Endothelial cell of umbilical vein (primary cell): ENCODE data around the gene ZDHHC24. TPM values are rescaled to one million over a fixed set of nuclear protein-coding genes. Genes with fewer than 3 reads are reported as not detected.

Experiments used
- BruUV-seq: library from RNA; stranded (reverse); fragments of 400-500 nt; replicated peaks from 2 replicates; lab custom pipeline; 2021; lab: Mats Ljungman, UMichigan
- CTCF ChIA-PET: fragments of 300-600, 350-600 bp; sonication (Branson Sonifier 250); formaldehyde crosslinking; loops from one replicate; lab custom pipeline; 2021; ENCODE audit warnings: antibody characterized with exemption, inconsistent platforms; lab: Charles Lee
- POLR2A ChIA-PET: fragments of 300-600, 350-600 bp; sonication (Branson Sonifier 250); formaldehyde crosslinking; loops from one replicate; lab custom pipeline; 2021; ENCODE audit warnings: antibody characterized with exemption, inconsistent platforms; lab: Charles Lee
- DNase-seq: peaks from one replicate; pipeline ENCODE4 v3.0.0-alpha.2; 2011; ENCODE audit warnings: low read depth, low spot score
- FAIRE-seq: peaks from 2 replicates; lab custom pipeline; 2011; peaks lifted over from hg19 to GRCh38; lab: Jason Lieb, UNC
- H2AFZ ChIP-seq: 2 replicates; pipeline ENCODE4 v1.6.0; 2012; ENCODE audit warnings: low read depth, low read length, control low read depth, inconsistent platforms
- H3K27ac ChIP-seq: 2 replicates; pipeline ENCODE4 v1.5.1; 2011; ENCODE audit warnings: low read depth, mild to moderate bottlenecking, control low read depth, low read length, moderate library complexity; ENCODE audit not compliant: insufficient read depth
- H3K27me3 ChIP-seq, 2 experiments: 2 replicates each; pipeline versions ENCODE4 v1.6.0 to v1.6.1; 2011; ENCODE audit warnings: low read length in 2 of 2, mixed read lengths in 1 of 2; ENCODE audit not compliant: control insufficient read depth in 2 of 2, insufficient read depth in 2 of 2
- H3K36me3 ChIP-seq, 2 experiments: 2 replicates in 1 of 2; 3 replicates in 1 of 2; pipeline ENCODE4 v1.5.1; 2011; ENCODE audit warnings: low read length in 2 of 2, mild to moderate bottlenecking in 1 of 2, moderate library complexity in 1 of 2; ENCODE audit not compliant: control insufficient read depth in 2 of 2, insufficient read depth in 2 of 2; ENCODE audit errors: extremely low read depth in 1 of 2
- H3K4me1 ChIP-seq: 3 replicates; pipeline ENCODE4 v1.5.1; 2011; ENCODE audit warnings: mild to moderate bottlenecking, low read length; ENCODE audit not compliant: control insufficient read depth, insufficient read depth; ENCODE audit errors: extremely low read depth
- H3K4me2 ChIP-seq: 2 replicates; pipeline ENCODE4 v1.6.1; 2011; ENCODE audit warnings: low read length, control low read depth, mixed read lengths; ENCODE audit not compliant: insufficient read depth
- H3K4me3 ChIP-seq, 3 experiments: fragments of 200-600 bp in 1 of 3; sonication (generic), shearing (Covaris generic) in 1 of 3; replicated peaks in 1 of 3; 2 replicates each; pipeline ENCODE4 v1.5.1; 2011 to 2016; ENCODE audit warnings: control low read depth in 3 of 3, low read length in 3 of 3, mild to moderate bottlenecking in 2 of 3, inconsistent platforms in 1 of 3, low read depth in 1 of 3, moderate library complexity in 1 of 3; ENCODE audit not compliant: insufficient read depth in 1 of 3
- H3K79me2 ChIP-seq: 2 replicates; pipeline ENCODE4 v1.6.0; 2012; ENCODE audit warnings: low read length, inconsistent platforms; ENCODE audit not compliant: control insufficient read depth, insufficient read depth
- H3K9ac ChIP-seq: replicated peaks from 2 replicates; pipeline ENCODE3; 2011; ENCODE audit warnings: low read length, control low read depth; ENCODE audit not compliant: insufficient read depth; ENCODE audit errors: extremely low read depth
- H3K9me1 ChIP-seq: replicated peaks from 3 replicates; pipeline ENCODE4 v1.6.0; 2011; ENCODE audit warnings: mild to moderate bottlenecking, low read length; ENCODE audit not compliant: control insufficient read depth, insufficient read depth; ENCODE audit errors: extremely low read depth
- H3K9me3 ChIP-seq: replicated peaks from 2 replicates; pipeline ENCODE4 v1.5.1; 2012; ENCODE audit warnings: low read length, inconsistent platforms; ENCODE audit not compliant: control insufficient read depth, insufficient read depth
- H4K20me1 ChIP-seq: replicated peaks from 2 replicates; pipeline ENCODE3; 2011; ENCODE audit warnings: mild to moderate bottlenecking, low read length; ENCODE audit not compliant: control insufficient read depth, insufficient read depth; ENCODE audit errors: extremely low read depth
- EZH2 ChIP-seq: IDR thresholded peaks from 2 replicates; pipeline ENCODE4 v1.6.1; 2012; ENCODE audit warnings: borderline replicate concordance, low read depth, mild to moderate bottlenecking, moderate library complexity, low read length, inconsistent platforms; ENCODE audit not compliant: severe bottlenecking
- FOS ChIP-seq: IDR thresholded peaks from 2 replicates; pipeline ENCODE4 v1.6.1; 2011; ENCODE audit warnings: mild to moderate bottlenecking, low read length, moderate library complexity, borderline replicate concordance; ENCODE audit not compliant: insufficient read depth
- GATA2 ChIP-seq: IDR thresholded peaks from 2 replicates; pipeline ENCODE4 v1.7.0; 2011; ENCODE audit warnings: low read depth, mild to moderate bottlenecking, moderate library complexity, mixed read lengths, low read length; ENCODE audit not compliant: insufficient read length, insufficient read depth
- JUN ChIP-seq: IDR thresholded peaks from 2 replicates; pipeline ENCODE4 v1.6.1; 2011; ENCODE audit warnings: borderline replicate concordance, low read depth; ENCODE audit not compliant: insufficient read length, insufficient read depth
- MYC ChIP-seq: IDR thresholded peaks from one replicate; pipeline ENCODE4 v1.6.1; 2011; ENCODE audit warnings: mild to moderate bottlenecking, low read depth, low read length
- POLR2A ChIP-seq: IDR thresholded peaks from 2 replicates; pipeline ENCODE4 v1.6.1; 2012; ENCODE audit warnings: low read depth, mild to moderate bottlenecking, control low read depth, low read length
- POLR2AphosphoS5 ChIP-seq: IDR thresholded peaks from 2 replicates; pipeline ENCODE4 v1.6.1; 2012; ENCODE audit warnings: low read depth, mild to moderate bottlenecking, control low read depth, low read length, moderate library complexity; ENCODE audit not compliant: insufficient read depth
- dilution Hi-C: fragments of 300-500 bp; cut with MboI; formaldehyde crosslinking; loops from one replicate; pipeline ENCODE4 v1.15.0; 2019; ENCODE audit warnings: low sequenced_read_pairs; ENCODE audit not compliant: extremely low pct_ligation_motif_present
- intact Hi-C: fragments of 100-400 bp; cut with micrococcal nuclease; formaldehyde crosslinking; loops from one replicate; pipeline ENCODE4 v1.10.0; 2022
- polyA plus RNA-seq, 4 experiments: library from polyadenylated mRNA; depleted of rRNA in 3 of 4; stranded (reverse) in 3 of 4; unstranded in 1 of 4; fragments of >200 nt; gene quantifications; 2 replicates each; pipeline versions ENCODE4 v1.2.1 to v1.2.3, GENCODE V29; 2011 to 2012; ENCODE audit warnings: missing spikeins in 1 of 4
- total RNA-seq: library from RNA; stranded (reverse); gene quantifications from 2 replicates; pipeline ENCODE4 v1.2.3, GENCODE V29; 2021
- TF ChIP-seq, protein P1 (sequence below): IDR thresholded peaks from 2 replicates; pipeline ENCODE4 v1.6.1; 2011; ENCODE audit not compliant: insufficient read depth, insufficient read length
- TF ChIP-seq, protein P2 (sequence below), 2 donors: IDR thresholded peaks; 1 replicate in 1 of 2; 2 replicates in 1 of 2; pipeline ENCODE4 v1.5.1; 2011; ENCODE audit warnings: low read length in 2 of 2, mild to moderate bottlenecking in 2 of 2, moderate library complexity in 2 of 2, control low read depth in 1 of 2, inconsistent platforms in 1 of 2, low read depth in 1 of 2; ENCODE audit not compliant: insufficient read depth in 1 of 2; ENCODE audit errors: extremely low read depth in 1 of 2

Gene ZDHHC24
- total and polyA plus RNA-seq, 2 donors (not counting 3 experiments of a cell fraction or from before 2014, with no cell fraction given): 20.1 to 21.1 TPM

GRCh38 chr11:66509131-66509561 lies 36.7 kb downstream of the ZDHHC24 start:
- no peak overlapping the region for H3K4me2 ChIP-seq
- no peaks in the 10 kb centered on the region for H3K9me3 ChIP-seq
- no peak overlapping the region for H3K4me3 ChIP-seq
- TF ChIP-seq MYC (no peak), POLR2A (no peak), JUN (no peak), GATA2 (no peak), FOS (no peak), POLR2AphosphoS5 (no peak), EZH2 (no peak)
- TF ChIP-seq, protein P1, sequence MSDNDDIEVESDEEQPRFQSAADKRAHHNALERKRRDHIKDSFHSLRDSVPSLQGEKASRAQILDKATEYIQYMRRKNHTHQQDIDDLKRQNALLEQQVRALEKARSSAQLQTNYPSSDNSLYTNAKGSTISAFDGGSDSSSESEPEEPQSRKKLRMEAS: no peak
- TF ChIP-seq, protein P2, sequence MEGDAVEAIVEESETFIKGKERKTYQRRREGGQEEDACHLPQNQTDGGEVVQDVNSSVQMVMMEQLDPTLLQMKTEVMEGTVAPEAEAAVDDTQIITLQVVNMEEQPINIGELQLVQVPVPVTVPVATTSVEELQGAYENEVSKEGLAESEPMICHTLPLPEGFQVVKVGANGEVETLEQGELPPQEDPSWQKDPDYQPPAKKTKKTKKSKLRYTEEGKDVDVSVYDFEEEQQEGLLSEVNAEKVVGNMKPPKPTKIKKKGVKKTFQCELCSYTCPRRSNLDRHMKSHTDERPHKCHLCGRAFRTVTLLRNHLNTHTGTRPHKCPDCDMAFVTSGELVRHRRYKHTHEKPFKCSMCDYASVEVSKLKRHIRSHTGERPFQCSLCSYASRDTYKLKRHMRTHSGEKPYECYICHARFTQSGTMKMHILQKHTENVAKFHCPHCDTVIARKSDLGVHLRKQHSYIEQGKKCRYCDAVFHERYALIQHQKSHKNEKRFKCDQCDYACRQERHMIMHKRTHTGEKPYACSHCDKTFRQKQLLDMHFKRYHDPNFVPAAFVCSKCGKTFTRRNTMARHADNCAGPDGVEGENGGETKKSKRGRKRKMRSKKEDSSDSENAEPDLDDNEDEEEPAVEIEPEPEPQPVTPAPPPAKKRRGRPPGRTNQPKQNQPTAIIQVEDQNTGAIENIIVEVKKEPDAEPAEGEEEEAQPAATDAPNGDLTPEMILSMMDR (IDR thresholded peaks at IDR 0.05; ENCODE audit: extremely low read depth in 1 of 2, insufficient read depth in 1 of 2, low read depth in 1 of 2, low read length in 2 of 2): no peak
- no peaks in the 10 kb centered on the region for H4K20me1 ChIP-seq
- no peak overlapping the region for H3K27ac ChIP-seq
- no peak for DNase-seq
- no peaks in the 10 kb centered on the region for H3K9me1 ChIP-seq
- peaks cover 2 to 6% of the 10 kb centered on the region in 2 experiments for H3K36me3 ChIP-seq
- ChIA-PET CTCF (interaction anchor here (0.8 to 1.9 kb wide), 2 partner anchors 25 to 170 kb away, joined by 3 to 7 read pairs; no protein-coding TSS in a partner anchor), POLR2A (no interaction called here)
- H3K4me1 ChIP-seq: peaks cover 5% of the 10 kb centered on the region
- no peaks in the 10 kb centered on the region for H3K27me3 ChIP-seq
- intact Hi-C loops (no loop called here), dilution Hi-C loops (no loop called here)
- H3K79me2 ChIP-seq: peaks cover 4% of the 10 kb centered on the region
- H2AFZ ChIP-seq: no peak overlapping the region
- no peak for FAIRE-seq
- BruUV-seq: no TSS peak
- H3K9ac ChIP-seq: no peak overlapping the region
